Neural progenitor cell (in vitro differentiated cells): Measurements from ENCODE around the gene ASB2.

ENCODE experiments used
- EZH2 ChIP-seq: fragments of 200-600 bp; sonication (generic); IDR thresholded peaks from 2 replicates; pipeline ENCODE4 v1.6.1; 2017; ENCODE audit warnings: antibody characterized with exemption, mild to moderate bottlenecking, moderate library complexity
- TF ChIP-seq, protein P1 (sequence below): fragments of 200-600 bp; sonication (generic); IDR thresholded peaks from 2 replicates; pipeline ENCODE4 v1.5.1; 2017; ENCODE audit warnings: antibody characterized with exemption, mild to moderate bottlenecking

DNA sequence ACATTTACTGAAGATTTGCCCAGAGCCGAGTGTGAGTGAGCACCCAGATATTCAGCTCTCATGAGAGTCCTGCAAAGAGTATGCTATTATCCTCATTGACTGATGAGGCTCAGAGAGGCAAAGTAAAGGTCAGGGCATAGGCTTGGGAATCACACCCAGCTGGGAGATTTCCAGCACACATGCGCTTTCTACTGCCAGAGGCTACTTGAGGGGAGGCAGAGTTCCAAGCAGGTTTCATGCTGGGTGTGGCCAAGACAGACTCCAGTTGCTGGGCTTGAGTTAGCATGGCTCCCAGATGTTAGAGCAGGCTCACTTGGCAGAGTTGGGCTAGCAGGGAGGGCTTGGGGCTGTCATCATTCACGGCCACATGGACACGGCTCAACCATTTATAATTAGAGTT lies 63.6 kb downstream of the ASB2 start:
- TF ChIP-seq, protein P1, sequence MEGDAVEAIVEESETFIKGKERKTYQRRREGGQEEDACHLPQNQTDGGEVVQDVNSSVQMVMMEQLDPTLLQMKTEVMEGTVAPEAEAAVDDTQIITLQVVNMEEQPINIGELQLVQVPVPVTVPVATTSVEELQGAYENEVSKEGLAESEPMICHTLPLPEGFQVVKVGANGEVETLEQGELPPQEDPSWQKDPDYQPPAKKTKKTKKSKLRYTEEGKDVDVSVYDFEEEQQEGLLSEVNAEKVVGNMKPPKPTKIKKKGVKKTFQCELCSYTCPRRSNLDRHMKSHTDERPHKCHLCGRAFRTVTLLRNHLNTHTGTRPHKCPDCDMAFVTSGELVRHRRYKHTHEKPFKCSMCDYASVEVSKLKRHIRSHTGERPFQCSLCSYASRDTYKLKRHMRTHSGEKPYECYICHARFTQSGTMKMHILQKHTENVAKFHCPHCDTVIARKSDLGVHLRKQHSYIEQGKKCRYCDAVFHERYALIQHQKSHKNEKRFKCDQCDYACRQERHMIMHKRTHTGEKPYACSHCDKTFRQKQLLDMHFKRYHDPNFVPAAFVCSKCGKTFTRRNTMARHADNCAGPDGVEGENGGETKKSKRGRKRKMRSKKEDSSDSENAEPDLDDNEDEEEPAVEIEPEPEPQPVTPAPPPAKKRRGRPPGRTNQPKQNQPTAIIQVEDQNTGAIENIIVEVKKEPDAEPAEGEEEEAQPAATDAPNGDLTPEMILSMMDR: no peak
- TF ChIP-seq EZH2: no peak
